GM19395 (cell line): ENCODE measurements around the gene ENDOG.
"Not testable (repeated sequence)": the region's sequence is repeated elsewhere in the genome, so short reads cannot be mapped to it uniquely, and the experiment has no call there.

Source experiments
- ATAC-seq: cut with Tn5 transposase; IDR thresholded peaks from one replicate; pipeline ENCODE4 v1.9.1; 2021; ENCODE audit warnings: mild to moderate bottlenecking, moderate library complexity; ENCODE audit not compliant: unreplicated experiment

The ENDOG gene

DNA sequence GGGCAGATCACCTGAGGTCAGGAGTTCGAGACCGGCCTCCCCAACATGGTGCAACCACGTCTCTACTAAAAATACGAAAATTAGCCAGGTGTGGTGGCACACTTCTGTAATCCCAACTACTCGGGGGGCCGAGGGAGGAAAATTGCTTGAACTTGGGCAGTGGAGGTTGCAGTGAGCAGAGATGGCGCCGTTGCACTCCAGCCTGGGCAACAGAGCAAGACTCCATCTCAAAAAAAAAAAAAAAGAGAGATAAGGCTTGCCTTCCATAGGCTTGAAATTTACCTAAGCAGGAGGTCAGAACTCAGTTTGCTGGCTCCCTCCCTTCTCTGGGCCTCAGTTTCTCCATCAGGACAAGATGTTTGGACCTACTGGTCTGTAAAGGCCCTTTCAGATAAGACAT lies 10.0 kb downstream of the ENDOG start:
- ATAC-seq: no peak

DNA sequence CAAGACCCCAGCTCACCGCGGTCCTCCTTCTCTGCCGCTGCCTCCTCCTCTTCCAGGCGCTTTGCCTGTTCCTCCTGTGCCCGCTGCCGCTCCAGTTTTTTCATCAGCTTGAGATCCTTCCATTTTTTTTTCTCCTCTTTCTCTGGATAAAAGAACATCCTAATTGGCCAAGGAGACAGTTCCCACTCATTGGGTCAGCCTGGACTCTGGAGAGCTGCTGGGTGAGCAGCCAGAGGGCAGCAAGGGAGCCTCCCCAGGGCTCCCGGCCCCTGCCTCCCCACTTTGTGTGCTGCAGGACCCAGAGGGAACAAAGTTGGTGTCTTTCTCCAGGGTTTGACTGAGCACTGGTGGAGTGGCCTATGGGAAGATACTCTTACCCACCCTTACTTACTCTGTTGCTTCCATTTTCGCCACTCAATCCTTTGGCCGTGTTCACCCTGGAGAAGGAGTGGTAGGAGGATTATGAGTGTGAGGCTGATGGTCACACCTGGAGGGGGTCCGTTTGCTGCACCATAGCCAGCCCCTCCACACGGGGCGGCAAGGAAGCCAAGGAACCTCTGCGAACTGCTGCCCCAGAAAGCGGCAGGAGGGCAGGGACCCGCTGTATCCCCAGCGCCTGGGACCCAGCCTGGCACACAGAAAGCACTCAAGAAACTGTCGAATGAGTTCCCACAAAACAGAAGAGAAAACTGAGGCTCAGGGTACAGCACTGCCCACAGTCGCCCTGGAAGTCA lies 10.6 kb downstream of the ENDOG start:
- peak; percentile 5 for ATAC-seq

DNA sequence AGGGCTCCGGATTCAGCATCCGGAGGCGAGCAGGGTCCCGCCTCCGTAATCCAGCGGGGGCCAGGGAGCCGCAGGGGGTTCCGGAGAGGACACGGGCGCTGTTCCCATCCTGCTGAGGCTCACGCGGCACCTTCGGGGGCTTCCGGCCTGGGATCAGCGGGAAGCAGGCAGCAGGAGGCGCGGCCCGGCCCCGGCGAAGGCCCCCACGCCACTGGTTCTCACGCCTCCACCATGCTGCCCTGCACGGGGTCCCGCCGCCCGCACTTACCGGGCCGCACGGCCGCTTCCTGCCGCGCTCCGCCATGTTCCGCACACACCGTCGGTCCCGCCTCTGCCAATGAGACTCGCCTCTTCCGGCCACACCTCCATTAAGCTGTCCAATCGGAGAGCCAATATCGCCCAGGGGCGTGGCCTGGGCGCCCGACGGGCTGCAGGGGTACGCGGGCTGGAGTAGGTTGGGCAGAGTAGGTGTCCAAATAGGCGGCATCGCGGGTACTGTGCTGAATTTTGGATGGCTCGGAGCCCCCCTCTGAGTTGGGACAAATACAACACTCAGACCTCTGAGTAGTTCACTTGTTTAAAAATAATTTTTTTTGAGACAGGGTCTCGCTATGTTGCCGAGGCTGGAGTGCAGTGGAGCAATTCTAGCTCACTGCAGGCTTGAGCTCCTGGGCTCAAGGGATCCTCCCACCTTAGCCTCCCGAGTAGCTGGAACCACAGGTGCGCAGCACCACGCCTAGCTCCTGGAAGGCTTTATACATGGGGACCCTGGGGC lies 11.4 kb downstream of the ENDOG start, which contains the start of gene SPOUT1:
TSS of gene SPOUT1 (minus strand) at position 318 of the 775 bp plus-strand sequence. CDS start at position 304, 14 bp downstream.
- peak; percentile 98 for ATAC-seq

DNA sequence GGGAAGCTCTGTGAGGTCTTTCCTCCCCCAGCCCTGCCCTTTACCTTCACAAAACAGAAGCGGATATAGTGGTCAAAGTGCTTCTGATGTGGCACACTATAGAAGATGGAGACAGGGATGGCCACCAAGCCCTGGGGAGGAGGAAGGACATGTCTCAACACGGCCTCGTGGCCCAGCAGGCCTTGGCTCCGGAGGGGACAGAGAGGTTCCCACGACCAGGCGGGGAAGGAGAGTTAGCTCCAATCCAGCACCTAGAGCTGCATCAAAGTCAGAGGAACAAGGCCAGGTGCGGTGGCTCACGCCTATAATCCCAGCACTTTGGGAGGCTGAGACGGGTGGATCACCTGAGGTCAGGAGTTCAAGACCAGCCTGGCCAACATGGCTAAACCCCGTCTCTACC lies 15.4 kb downstream of the ENDOG start:
- no peak for ATAC-seq

DNA sequence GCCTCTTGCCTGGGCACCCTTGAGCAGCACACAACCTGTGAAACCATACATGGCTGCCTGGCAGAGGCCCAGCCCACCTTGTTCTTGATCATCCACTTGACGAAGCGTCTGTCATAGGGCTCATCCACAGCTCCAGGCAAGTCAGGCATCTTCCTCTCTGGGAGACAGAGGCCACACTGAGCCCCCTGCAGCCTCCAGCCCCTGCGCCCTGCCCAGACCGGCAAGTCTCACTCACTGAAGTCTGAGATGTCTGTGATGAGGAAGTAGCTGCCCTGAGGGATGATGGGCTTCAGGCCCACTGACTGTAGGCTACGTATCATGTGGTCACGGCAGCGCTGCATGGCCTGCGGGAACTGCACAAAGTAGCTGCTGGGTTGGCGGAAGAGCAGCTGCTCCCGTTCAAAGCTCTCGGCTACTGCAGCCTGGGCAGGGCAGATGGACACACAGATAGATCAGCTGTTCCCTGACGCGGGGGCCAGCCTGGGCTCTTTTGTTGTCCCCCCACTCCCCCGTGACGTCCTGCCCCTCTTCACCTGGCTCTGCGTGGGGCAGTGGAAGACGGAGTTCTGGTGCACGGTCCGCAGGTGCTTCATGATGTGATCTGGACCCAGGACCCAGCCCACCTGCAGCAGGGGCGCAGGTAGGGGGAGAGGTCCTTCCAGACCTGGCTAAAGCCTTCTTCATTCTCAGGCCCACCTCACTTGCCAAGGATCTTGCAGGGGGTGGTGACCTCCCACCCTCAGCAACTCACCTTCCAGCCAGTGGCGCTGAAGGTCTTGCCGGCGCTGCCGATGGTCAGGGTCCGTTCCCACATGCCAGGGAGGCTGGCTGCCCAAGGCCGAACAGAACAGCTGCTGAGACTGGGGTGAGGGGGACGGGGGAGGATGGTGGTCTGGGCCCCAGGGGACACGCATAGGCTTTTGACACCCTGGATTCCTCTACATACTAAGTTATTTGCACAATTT lies 17.2 kb downstream of the ENDOG start:
- no peak for ATAC-seq

DNA sequence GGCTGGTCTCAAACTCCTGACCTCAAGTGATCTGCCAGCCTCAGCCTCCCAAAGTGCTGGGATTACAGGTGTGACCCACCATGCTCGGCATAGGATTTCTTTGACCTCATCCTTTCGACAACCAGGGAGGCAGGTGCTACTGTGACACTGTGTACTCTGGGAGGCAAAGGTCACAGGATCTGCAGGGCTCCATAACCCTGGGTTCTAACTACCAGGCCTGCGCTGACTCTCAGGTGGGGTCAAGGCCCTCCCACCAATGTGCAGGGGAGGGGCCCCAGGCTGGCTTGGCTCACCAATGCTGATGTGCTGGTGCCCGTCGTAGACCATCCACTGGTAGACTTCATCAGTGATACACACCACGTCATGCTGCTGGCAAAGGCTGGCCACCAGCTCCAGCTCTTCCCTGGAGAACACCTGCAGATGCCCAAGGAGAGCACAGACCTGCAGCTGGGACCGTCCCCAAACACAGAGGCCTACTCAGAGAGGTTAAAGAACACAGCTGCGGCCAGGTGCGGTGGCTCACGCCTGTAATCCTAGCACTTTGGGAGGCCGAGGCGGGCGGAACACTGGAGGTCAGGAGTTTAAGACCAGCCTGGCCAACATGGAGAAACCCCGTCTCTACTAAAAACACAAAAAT lies 18.3 kb downstream of the ENDOG start:
- ATAC-seq: no peak

DNA sequence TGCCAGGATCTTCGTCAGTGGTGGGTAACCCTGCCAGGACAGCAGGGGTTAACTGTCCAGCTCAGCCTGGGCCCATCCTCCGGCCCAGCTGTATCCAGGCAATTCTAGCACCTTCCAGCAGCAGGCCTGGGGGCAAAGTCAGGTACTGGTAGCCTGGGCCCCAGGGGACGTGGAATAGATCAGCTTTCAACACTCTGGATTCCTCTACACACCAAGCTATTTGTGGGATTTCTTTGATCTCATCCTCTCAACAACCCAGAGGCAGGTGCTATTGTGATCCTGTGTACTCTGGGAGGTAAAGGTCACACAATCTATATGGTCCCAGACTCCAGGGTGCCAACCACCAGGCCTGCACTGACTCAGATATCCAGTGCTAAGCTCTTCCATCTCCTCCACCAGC lies 20.0 kb downstream of the ENDOG start:
- ATAC-seq: no peak

DNA sequence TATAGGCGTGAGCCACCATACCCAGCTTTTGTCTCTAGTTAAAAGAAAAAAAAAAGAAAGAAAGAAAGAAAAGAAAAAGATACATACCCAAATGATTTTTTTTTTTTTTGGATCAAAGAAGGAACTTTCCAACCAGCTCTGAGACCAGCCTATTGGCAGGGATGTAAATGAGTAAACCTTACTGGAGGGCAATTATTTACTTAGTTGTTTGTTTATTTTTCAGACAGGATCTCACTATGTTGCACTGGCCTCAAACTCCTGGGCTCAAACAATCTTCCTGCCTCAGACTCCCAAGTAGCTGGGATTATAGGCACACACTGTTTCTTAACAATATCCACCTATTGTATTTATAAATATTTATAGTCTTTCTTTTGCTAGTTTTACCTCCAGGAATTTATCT lies 22.2 kb downstream of the ENDOG start:
- no peak for ATAC-seq

DNA sequence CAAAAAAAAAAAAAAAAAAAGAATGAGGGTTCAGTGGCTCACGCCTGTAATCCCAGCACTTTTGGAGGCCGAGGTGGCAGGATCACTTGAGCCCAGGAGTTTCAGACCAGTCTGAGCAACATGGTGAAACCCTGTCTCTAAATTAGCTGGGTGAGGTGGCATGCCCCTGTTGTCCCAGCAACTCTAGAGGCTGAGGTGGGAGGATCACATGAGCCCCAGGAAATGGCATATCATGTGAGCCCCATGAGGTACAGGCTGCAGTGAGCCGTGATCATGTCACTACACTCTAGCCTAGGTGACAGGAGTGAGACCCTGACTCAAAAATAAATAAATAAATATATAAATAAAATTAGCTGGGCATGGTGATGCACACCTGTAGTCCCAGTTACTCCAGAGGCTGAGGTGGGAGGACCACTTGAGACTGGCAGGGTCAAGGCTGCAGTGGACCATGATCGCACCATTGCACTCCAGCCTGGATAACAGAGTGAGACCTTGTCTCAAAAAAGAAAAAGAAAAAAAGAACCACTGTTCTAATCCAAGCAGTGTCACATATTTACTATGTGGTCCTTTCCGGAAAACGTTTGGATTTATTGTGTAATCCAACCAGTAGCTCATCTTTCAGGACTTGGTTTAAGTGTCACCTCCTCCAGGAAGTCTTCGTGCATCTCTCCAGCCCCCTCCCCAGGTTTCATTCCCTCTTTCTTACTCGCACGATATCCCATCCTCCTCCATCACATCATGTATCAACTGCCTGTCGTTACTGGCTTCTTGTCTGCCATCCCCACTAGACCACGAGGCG lies 23.6 kb downstream of the ENDOG start:
- ATAC-seq: no peak

DNA sequence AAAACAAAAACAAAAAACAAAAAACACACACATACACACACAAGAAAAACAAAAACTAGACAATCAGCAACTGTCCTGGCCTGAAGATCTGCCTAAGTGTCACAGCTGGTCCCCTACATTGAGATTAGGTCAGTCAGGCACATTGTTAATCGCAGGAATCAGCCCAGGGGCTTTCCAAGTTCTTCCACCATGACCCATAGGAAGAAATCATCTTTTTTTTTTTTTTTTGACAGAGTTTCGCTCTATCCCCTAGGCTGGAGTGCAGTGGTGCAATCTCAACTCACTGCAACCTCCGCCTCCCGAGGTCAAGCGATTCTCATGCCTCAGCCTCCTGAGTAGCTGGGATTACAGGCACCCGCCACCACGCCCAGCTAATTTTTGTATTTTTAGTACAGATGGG lies 24.9 kb downstream of the ENDOG start:
- ATAC-seq: not testable (repeated sequence)

DNA sequence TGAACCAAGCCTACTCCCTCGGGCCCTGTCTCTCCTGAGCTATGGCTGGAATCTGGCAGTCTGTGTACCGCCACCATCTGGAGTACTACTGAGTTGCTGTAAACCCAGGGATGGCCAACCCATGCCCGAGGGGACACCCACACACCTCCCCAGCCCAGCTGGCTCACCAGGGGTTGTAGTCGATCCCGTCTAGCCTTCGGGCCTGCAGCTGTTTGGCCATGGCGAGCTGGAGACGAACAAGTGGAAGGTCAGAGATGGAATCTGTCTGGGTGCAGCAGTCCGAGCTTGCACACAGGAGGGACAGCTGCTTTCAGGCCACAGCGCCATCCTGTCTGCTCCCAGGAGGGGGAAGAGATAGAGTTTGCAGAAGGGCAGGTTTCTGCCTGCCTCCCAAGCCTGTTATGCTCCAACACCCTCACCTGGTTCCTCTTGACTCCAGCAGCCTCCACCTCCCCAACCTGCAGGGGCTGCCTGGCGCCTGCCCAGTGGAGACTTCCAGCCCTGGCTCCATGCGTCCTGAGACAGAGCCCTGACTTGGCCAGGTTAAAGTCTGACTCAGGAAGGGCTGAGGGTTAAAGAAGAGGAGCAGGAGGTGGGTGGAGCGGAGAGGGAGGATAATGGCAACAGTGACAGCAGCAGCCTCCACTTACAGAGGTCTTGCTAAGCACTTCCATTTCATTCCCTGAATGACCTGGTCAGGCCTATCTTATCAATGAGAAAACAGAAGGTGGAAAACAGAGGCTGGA lies 27.1 kb downstream of the ENDOG start:
- no peak for ATAC-seq

DNA sequence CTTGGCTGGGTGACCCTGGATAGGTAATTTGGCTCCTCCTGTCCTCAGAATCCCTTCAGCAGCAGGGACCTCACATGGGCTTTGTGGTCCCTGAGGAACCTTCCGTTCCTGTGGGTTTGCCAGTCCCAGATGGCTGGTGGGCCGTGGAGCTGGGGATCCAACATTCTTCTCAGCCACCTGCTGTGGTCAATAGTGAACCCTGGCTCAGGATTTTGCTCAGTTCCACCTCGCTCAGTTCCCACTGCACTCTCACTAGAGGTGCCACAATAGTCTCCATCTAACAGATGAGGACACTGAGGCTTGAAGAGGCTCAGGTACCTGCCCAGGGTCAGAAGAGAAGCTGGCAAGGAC lies 28.4 kb downstream of the ENDOG start:
- no peak for ATAC-seq

DNA sequence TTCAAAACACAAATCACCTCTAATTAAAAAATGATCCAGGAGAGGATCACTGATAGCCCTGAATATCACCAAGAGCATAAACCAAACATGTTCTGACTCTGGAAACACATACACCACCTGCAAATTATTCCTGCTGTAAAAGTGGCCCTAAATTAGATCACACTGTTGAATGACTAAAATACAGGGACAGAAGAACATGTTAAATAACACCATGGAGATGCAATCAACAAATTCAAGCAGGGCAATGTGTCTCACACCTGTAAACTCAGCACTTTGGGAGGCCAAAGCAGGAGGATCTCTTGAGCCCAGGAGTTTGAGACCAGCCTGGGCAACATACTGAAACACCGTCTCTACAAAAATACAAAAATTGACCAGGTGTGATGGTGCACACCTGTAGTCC lies 29.5 kb downstream of the ENDOG start:
- ATAC-seq: no peak

DNA sequence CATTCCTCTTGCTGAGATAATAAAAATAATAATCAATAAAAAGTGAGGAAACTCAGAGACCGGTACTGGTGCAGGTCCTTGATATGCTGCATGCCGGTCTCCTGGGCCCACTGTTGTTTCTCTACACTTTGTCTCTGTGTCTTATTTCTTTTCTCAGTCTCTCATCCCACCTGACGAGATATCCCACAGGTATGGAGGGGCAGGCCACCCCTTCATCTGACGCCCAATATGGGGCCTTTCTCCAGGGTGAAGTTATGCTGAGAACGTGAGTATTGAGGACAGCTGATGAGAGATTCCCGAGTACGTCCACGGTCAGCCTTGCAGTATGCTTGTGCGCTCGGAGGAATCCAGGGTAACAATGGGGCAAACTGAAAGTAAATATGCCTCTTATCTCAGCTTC lies 32.7 kb downstream of the ENDOG start:
- not testable (repeated sequence) for ATAC-seq

DNA sequence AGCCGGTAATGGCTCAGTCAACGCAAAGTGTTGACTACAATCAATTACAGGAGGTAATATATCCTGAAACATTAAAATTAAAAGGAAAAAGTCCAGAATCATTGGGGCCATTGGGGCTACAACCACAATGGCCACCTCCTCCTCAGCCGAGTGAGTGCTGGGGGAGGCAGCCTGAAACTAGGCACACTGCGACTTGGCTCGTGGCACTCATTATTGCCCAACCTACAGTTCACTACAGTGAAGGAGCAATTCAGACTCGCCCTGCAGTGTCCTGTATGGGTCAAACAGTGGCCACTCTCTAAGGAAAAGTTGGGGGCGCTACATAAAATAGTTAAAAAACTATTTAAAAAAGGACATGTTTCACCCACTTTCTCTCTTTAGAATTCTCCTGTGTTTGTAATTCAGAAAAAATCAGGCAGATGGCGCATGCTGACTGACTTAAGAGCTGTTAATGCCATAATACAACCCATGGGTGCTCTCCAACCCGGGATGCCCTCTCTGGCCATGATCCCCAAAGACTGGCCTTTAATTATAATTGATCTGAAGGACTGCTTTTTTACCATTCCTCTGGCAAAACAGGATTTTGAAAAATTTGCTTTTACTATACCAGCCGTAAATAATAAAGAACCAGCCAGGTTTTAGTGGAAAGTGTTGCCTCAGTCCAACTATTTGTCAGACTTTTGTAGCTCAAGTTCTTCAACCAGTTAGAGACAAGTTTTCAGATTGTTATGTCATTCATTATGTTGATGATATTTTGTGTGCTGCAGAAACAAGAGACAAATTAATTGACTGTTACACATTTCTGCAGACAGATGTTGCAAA lies 33.7 kb downstream of the ENDOG start:
- ATAC-seq: not testable (repeated sequence)

DNA sequence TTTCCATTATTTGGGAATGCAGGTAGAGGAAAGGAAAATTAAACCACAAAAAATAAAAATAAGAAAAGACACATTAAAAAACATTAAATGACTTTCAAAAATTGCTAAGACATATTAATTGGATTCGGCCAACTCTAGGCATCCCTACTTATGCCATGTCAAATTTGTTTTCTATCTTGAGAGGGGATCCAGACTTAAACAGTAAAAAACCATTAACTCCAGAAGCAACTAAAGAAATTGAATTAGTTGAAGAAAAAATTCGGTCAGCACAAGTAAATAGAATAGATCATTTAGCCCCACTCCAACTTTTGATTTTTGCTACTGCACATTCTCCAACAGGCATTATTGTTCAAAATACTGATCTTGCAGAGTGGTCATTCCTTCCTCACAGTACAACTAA lies 34.3 kb downstream of the ENDOG start:
- ATAC-seq: not testable (repeated sequence)

DNA sequence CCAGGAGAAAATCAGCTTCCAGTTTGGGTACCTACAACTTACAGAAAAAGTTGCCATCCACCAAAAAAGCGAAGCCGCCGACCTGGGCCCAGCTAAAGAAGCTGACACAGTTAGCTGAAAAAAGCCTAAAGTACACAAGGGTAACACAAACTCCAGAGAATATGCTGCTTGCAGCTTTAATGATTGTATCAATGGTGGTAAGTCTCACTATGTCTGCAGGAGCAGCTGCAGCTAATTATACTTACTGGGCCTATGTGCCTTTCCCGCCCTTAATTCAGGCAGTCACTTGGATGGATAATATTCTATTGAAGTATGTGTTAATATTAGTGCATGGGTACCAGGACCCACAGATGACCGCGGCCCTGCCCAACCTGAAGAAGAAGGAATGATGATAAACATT lies 36.2 kb downstream of the ENDOG start:
- not testable (repeated sequence) for ATAC-seq

DNA sequence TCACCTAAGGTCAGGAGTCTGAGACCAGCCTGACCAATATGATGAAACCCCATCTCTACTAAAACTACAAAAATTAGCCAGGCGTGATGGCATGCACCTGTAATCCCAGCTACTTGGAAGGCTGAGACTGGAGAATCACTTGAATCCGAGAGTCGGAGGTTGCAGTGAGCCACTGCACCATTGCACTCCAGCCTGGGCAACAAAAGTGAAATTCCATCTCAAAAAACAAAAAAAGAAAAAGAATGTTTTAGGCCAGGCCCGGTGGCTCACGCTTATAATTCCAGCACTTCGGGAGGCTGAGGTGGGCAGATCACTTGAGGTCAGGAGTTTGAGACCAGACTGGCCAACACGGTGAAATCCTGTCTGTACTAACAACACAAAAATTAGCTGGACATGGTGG lies 40.2 kb downstream of the ENDOG start:
- ATAC-seq: not testable (repeated sequence)
